IPS-18c (cell line): ENCODE measurements around the gene FREM2.

ENCODE experiments used
- H3K4me3 ChIP-seq: 2 replicates; pipeline ENCODE4 v1.7.0; 2013; ENCODE audit warnings: low read depth, mild to moderate bottlenecking, low read length, moderate library complexity; ENCODE audit not compliant: insufficient read depth
- H3K9me3 ChIP-seq: one replicate; pipeline ENCODE4 v1.6.1; 2013; ENCODE audit warnings: mild to moderate bottlenecking, low read length, moderate library complexity; ENCODE audit not compliant: control insufficient read depth, insufficient read depth

Gene FREM2

GRCh38 chr13:38733146-38733545, 46.3 kb downstream of the FREM2 start:
- Histone ChIP-seq H3K9me3 (no peaks in the 10 kb centered on the region), H3K4me3 (no peak overlapping the region)

DNA sequence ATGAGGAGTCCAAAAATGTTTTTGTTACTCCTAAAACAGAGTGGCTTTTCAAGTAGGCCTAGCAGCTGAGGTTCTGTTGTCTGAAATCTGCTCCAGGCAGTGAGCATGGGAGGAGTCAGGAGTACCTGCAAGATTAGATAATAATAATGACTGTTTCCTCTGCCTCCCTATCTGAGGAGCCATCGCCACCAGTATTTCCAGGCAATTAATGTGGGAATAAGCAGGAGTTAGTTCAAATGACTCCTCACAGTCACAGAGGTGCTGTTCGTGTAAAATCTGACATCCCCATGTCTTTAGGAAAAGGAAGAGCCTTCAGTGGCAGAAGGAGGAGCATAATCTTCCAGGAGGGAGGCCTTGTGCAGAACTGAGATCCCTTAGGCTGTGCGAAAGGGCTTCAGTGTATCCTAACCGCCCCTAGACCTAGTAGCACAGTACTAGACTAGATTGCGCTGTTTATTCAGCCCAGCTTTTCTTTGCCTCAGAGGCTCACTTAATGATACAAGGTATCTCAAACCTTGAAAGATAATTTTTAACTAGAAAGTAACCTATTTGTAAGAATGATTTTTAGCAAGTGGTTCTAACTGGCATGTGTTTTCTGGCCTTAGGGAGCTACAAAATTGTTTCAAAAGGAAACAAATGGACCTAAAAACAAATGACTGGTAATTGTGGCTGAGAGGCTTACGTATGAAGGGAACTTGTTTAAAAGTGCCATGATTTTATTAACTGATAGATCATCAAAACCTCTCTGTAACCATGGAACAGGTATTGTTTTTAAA, 49.0 kb downstream of the FREM2 start:
- Histone ChIP-seq H3K4me3 (no peak overlapping the region), H3K9me3 (no peaks in the 10 kb centered on the region)

- H3K4me3 ChIP-seq = no peak overlapping the region
- H3K9me3 ChIP-seq = no peaks in the 10 kb centered on the region
These were observed 56.6 kb downstream of the FREM2 start for GRCh38 chr13:38743466-38743865.

DNA sequence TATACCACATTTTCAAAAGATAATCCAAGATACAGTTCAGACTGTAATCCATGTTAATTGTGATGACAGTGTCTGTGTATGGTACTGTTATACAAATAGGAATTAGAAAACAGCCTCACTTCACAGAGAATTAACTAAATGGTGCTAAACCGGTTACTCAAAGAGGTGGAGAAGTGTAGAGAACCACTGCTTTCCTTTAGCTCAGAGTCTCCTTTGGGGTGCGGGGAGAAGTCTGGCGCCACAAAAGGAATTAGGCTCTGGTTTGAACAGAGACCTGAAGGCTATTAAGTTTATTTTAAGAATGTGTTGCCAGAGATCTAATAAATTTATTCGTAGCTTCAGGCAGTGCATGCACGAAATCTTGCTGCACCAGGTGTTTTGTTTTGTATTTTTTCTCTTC, 65.8 kb downstream of the FREM2 start:
- Histone ChIP-seq H3K4me3 (no peak overlapping the region), H3K9me3 (no peaks in the 10 kb centered on the region)

- no peak overlapping the region for H3K4me3 ChIP-seq
- no peaks in the 10 kb centered on the region for H3K9me3 ChIP-seq
These were observed 67.0 kb downstream of the FREM2 start for GRCh38 chr13:38753878-38754277.

DNA sequence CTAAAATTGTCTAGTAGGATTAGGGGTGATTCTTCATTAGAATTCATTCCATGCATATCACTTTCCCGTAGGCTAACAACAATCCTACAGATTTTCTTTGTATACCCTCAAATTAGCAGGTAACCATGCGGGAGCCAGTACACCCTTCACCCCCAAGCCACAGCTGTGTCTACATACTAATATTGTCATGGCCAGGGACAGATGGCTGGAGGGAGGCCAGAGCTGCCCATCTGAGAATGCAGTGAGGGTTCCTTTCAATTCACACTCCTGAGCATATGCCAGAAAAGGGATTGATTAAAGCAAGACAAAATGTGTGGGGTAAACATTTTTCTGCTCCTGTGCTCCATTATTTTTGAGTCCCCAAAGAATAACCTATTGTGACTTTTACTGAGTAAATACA, 68.9 kb downstream of the FREM2 start:
- Histone ChIP-seq H3K9me3 (no peaks in the 10 kb centered on the region), H3K4me3 (no peak overlapping the region)

- no peaks in the 10 kb centered on the region for H3K9me3 ChIP-seq
- no peak overlapping the region for H3K4me3 ChIP-seq
These were observed 71.4 kb downstream of the FREM2 start for GRCh38 chr13:38758277-38758676.

- Histone ChIP-seq H3K9me3 (no peaks in the 10 kb centered on the region), H3K4me3 (no peak overlapping the region)
These were observed 72.5 kb downstream of the FREM2 start for GRCh38 chr13:38759390-38759789.

- H3K4me3 ChIP-seq = no peak overlapping the region
These were observed 76.8 kb downstream of the FREM2 start for GRCh38 chr13:38763446-38764381.

DNA sequence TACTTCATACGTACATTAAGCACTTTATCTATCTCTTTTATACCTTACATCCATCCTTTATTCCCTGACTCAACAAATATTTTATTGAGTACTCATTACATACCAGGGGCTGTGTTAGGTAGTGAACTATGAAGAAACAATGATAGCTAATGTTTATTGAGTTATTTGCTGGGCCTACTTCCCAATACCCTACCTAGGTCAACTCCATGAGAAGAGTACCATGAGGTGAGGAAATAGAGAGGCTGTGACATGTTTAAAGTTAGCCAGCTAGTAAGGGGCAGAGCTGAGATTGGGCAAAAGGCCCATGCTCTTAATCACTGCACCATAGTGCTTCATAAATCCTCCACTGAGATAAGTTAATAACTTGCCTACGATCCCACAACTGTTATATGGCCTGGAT, 79.9 kb downstream of the FREM2 start:
- no peak overlapping the region for H3K4me3 ChIP-seq
- no peaks in the 10 kb centered on the region for H3K9me3 ChIP-seq

More at GRCh38 chr13:38763446-38764381, 76.8 kb downstream of the FREM2 start:
- no peaks in the 10 kb centered on the region for H3K9me3 ChIP-seq

DNA sequence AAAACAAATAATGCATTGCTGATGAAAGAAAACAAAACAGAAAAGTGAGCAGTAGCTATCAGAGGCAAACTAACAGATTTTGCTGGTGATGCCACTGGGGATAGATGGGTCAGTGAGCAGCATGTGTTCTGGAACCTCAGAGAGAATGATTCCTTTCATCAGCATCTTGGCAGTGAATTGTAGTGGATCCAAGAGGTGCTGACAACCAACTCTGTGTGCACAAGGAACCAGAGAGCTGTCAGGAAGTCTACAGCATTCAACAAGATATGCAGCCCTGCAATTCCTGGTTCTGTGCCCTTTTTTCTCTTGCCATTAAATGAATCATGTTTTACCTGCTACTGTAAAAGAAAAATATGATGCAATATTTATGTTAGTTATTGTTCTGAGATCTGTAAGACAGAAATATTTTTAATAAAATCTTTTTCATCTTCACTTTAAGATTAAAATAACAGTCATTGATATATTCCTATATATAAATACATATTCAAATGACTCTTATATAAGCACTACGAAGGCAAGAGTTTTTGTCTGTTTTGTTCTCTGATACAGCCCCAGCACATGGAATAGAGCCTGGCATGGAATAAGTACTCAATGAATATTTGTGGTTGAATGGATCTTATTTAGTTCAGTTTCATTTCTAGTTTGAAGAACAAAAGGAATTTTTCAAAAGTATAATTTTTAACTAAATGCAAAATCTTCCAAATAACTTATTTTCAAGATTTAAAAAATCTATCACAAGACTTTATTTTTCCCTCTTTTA, 80.8 kb downstream of the FREM2 start:
- no peaks in the 10 kb centered on the region for H3K9me3 ChIP-seq
- H3K4me3 ChIP-seq = no peak overlapping the region

GRCh38 chr13:38769526-38769925, 82.6 kb downstream of the FREM2 start:
- Histone ChIP-seq H3K4me3 (no peak overlapping the region), H3K9me3 (no peaks in the 10 kb centered on the region)

DNA sequence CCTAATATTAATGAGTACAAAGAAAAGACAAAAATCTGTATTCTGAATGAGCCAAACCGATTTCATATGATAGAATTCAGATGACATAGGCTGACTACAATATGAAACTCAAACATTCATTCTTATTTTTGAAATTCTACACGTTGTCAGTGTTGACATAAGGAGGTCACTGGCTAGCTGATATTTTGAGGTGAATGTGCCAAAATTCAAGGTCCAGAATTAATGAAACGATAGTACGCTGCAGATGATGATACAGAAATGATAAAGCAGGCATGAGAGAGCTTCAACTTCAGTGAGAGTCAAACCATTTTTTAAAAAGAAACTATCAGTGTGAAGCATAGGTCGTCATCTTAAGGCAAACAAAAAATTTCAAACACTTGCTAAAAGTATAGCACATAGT, 88.2 kb downstream of the FREM2 start:
- no peak overlapping the region for H3K4me3 ChIP-seq
- no peaks in the 10 kb centered on the region for H3K9me3 ChIP-seq

- H3K9me3 ChIP-seq = no peaks in the 10 kb centered on the region
- H3K4me3 ChIP-seq = no peak overlapping the region
These were observed 90.7 kb downstream of the FREM2 start for GRCh38 chr13:38777347-38778119.

- H3K4me3 ChIP-seq = no peak overlapping the region
These were observed 94.7 kb downstream of the FREM2 start for GRCh38 chr13:38781539-38781938.

DNA sequence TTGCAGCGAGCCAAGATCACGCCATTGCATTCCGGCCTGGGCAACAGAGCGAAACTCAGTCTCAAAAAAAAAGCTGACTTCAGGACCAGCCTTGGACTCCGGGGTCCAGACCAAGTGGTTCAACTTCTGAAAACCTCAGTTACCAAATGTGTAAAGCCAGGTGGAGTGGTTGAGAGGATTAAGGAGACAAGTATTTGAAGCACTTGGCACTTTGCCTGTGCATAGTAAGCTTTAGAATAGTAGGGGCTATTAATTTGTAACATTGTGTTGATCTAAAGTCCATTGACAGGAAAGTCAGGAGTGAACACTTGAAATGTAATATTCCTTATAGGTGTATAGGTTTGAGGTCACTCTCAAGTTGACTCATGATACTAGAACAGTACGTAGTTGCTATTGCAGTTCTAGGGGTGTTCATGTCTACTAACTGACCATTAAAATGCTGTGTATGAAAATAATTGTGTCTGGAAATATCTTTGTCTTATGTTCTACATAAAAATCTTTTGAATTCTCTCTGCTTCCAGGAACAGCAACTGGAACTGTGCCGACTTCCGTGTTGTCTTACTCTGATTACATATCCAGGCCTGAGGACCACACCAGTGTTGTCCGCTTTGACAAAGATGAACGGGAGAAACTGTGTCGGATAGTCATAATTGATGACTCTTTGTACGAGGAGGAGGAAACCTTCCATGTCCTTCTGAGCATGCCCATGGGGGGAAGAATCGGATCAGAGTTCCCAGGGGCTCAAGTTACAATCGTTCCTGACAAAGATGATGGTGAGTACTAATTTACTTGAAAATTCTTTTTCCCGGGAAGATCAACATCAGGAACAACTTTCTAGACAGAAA, 97.4 kb downstream of the FREM2 start:
- Histone ChIP-seq H3K9me3 (no peaks in the 10 kb centered on the region), H3K4me3 (no peak overlapping the region)

More at GRCh38 chr13:38781539-38781938, 94.7 kb downstream of the FREM2 start:
- no peaks in the 10 kb centered on the region for H3K9me3 ChIP-seq
